Measurements from ENCODE around the gene ADAM19.

GRCh38 chr5:157516626-157517325 is 58.8 kb downstream of the ADAM19 start:
- TF ChIP-seq, protein P1, sequence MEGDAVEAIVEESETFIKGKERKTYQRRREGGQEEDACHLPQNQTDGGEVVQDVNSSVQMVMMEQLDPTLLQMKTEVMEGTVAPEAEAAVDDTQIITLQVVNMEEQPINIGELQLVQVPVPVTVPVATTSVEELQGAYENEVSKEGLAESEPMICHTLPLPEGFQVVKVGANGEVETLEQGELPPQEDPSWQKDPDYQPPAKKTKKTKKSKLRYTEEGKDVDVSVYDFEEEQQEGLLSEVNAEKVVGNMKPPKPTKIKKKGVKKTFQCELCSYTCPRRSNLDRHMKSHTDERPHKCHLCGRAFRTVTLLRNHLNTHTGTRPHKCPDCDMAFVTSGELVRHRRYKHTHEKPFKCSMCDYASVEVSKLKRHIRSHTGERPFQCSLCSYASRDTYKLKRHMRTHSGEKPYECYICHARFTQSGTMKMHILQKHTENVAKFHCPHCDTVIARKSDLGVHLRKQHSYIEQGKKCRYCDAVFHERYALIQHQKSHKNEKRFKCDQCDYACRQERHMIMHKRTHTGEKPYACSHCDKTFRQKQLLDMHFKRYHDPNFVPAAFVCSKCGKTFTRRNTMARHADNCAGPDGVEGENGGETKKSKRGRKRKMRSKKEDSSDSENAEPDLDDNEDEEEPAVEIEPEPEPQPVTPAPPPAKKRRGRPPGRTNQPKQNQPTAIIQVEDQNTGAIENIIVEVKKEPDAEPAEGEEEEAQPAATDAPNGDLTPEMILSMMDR (IDR thresholded peaks at IDR 0.05; ENCODE audit: low read depth, low read length): no peak
- no peak for TF ChIP-seq EZH2phosphoT487 (IDR thresholded peaks at IDR 0.05; ENCODE audit: low read depth)

Measured in OCI-LY3 (cell line).